Measurements from ENCODE around the gene MAP2K5.

The MAP2K5 gene

GRCh38 chr15:67587754-67588153 lies 45.3 kb downstream of the MAP2K5 start:
- POLR2A ChIA-PET: no interaction called here
- TF ChIP-seq CTCF (IDR thresholded peaks at IDR 0.05; ENCODE audit: insufficient read depth, low read length, missing control alignments): no peak
- DNase-seq (ENCODE audit: low read depth, low spot score): no peak
- CTCF ChIA-PET: no interaction called here
- no peak overlapping the region for H3K4me3 ChIP-seq (ENCODE audit: low read depth, low read length)

- DNase-seq (ENCODE audit: low read depth, low spot score): no peak
- ChIA-PET POLR2A (no interaction called here), CTCF (no interaction called here)
- H3K4me3 ChIP-seq (ENCODE audit: low read depth, low read length): no peak overlapping the region
- TF ChIP-seq CTCF (IDR thresholded peaks at IDR 0.05; ENCODE audit: insufficient read depth, low read length, missing control alignments): no peak
These were observed 47.7 kb downstream of the MAP2K5 start for GRCh38 chr15:67590191-67590590.

GRCh38 chr15:67592245-67592644 lies 49.7 kb downstream of the MAP2K5 start:
- H3K4me3 ChIP-seq (ENCODE audit: low read depth, low read length): no peak overlapping the region
- no peak for TF ChIP-seq CTCF (IDR thresholded peaks at IDR 0.05; ENCODE audit: insufficient read depth, low read length, missing control alignments)
- DNase-seq (ENCODE audit: low read depth, low spot score): no peak
- POLR2A ChIA-PET: no interaction called here
- CTCF ChIA-PET: interaction anchor here (0.9 kb wide), 2 partner anchors 13 to 68 kb away, joined by 3 read pairs; no protein-coding TSS in a partner anchor

GRCh38 chr15:67593562-67593961 lies 51.1 kb downstream of the MAP2K5 start:
- ChIA-PET POLR2A (no interaction called here), CTCF (interaction anchor here (0.9 kb wide), 1 partner anchor 10 kb away, joined by 3 read pairs; no protein-coding TSS in a partner anchor)
- TF ChIP-seq CTCF (IDR thresholded peaks at IDR 0.05; ENCODE audit: insufficient read depth, low read length, missing control alignments): no peak
- no peak overlapping the region for H3K4me3 ChIP-seq (ENCODE audit: low read depth, low read length)
- DNase-seq (ENCODE audit: low read depth, low spot score): no peak

GRCh38 chr15:67594770-67595169 lies 52.3 kb downstream of the MAP2K5 start:
- POLR2A ChIA-PET: no interaction called here

GRCh38 chr15:67595572-67595971 lies 53.1 kb downstream of the MAP2K5 start:
- TF ChIP-seq CTCF (IDR thresholded peaks at IDR 0.05; ENCODE audit: insufficient read depth, low read length, missing control alignments): no peak
- no peak overlapping the region for H3K4me3 ChIP-seq (ENCODE audit: low read depth, low read length)
- POLR2A ChIA-PET: no interaction called here
- CTCF ChIA-PET: no interaction called here
- no peak for DNase-seq (ENCODE audit: low read depth, low spot score)

More at GRCh38 chr15:67594770-67595169, 52.3 kb downstream of the MAP2K5 start:
- DNase-seq (ENCODE audit: low read depth, low spot score): no peak
- H3K4me3 ChIP-seq (ENCODE audit: low read depth, low read length): no peak overlapping the region
- no peak for TF ChIP-seq CTCF (IDR thresholded peaks at IDR 0.05; ENCODE audit: insufficient read depth, low read length, missing control alignments)
- CTCF ChIA-PET: no interaction called here

Data from AG04449 (cell line).